Natural killer cell (primary cell): ENCODE results near the gene SBNO2. TPM values are rescaled to one million over a fixed set of nuclear protein-coding genes. Genes with fewer than 3 reads are reported as not detected.
"Not testable (repeated sequence)": the region's sequence is repeated elsewhere in the genome, so short reads cannot be mapped to it uniquely, and the experiment has no call there.

ENCODE experiments used
- ATAC-seq, 3 donors: fragments of 150-1000 bp in 2 of 3; fragments of 200-7000 bp in 1 of 3; cut with Tn5 transposase; 1 replicate in 1 of 3; 2 replicates in 2 of 3; pipeline ENCODE4 v1.10.0; 2021; ENCODE audit warnings: mild to moderate bottlenecking in 2 of 3, moderate library complexity in 2 of 3
- DNase-seq, 2 donors: peaks; one replicate each; pipeline versions ENCODE4 v3.0.0 to v3.0.0-alpha.2; 2013 to 2021; ENCODE audit warnings: mixed read lengths in 1 of 2
- H3K27ac ChIP-seq: one replicate; pipeline ENCODE4 v1.5.1; 2013; ENCODE audit warnings: mild to moderate bottlenecking, low read length
- H3K27me3 ChIP-seq: one replicate; pipeline ENCODE4 v1.6.1; 2013; ENCODE audit warnings: low read length; ENCODE audit not compliant: control insufficient read depth, insufficient read depth
- H3K36me3 ChIP-seq: one replicate; pipeline ENCODE4 v1.6.1; 2013; ENCODE audit warnings: low read length; ENCODE audit not compliant: control insufficient read depth, insufficient read depth
- H3K4me1 ChIP-seq: one replicate; pipeline ENCODE4 v1.6.1; 2013; ENCODE audit warnings: low read length; ENCODE audit not compliant: control insufficient read depth, insufficient read depth
- H3K4me3 ChIP-seq: one replicate; pipeline ENCODE4 v1.5.1; 2013; ENCODE audit warnings: low read length
- H3K9me3 ChIP-seq: one replicate; pipeline ENCODE4 v1.6.1; 2013; ENCODE audit warnings: low read length; ENCODE audit not compliant: control insufficient read depth, insufficient read depth
- H3K27ac Mint-ChIP-seq, 2 donors: one replicate each; pipeline ENCODE4 v1.8.0; 2022; ENCODE audit warnings: mild to moderate bottlenecking in 2 of 2, mixed read lengths in 2 of 2, moderate library complexity in 1 of 2
- H3K27me3 Mint-ChIP-seq, 2 donors: one replicate each; pipeline ENCODE4 v1.8.0; 2022; ENCODE audit warnings: low read depth in 2 of 2, mixed read lengths in 2 of 2
- H3K36me3 Mint-ChIP-seq: one replicate; pipeline ENCODE4 v1.8.0; 2022; ENCODE audit warnings: mixed read lengths
- H3K4me1 Mint-ChIP-seq, 2 donors: one replicate each; pipeline ENCODE4 v1.8.0; 2022; ENCODE audit warnings: mixed read lengths in 2 of 2
- H3K4me3 Mint-ChIP-seq: one replicate; pipeline ENCODE4 v1.8.0; 2022; ENCODE audit warnings: mild to moderate bottlenecking, moderate library complexity, mixed read lengths
- H3K9me3 Mint-ChIP-seq, 2 donors: one replicate each; pipeline ENCODE4 v1.8.0; 2022; ENCODE audit warnings: mixed read lengths in 2 of 2
- WGBS: methylation state at CpG from one replicate; pipeline ENCODE4 v1.1.7; 2013; ENCODE audit warnings: missing lambda C conversion rate; ENCODE audit not compliant: insufficient coverage; 5-methylcytosine and 5-hydroxymethylcytosine counted together
- intact Hi-C: fragments of 100-400 bp; cut with micrococcal nuclease; formaldehyde crosslinking; loops from one replicate; pipeline ENCODE4 v1.14.2; 2022
- total RNA-seq, 4 donors: library from RNA; stranded (reverse); fragments of 120-200 nt in 1 of 4; gene quantifications; one replicate each; pipeline versions ENCODE4 v1.2.3 to v1.2.4, GENCODE V29; 2013 to 2022
- TF ChIP-seq, protein P1 (sequence below): fragments of 200-600 bp; IDR thresholded peaks from one replicate; pipeline ENCODE4 v1.8.0; 2022; ENCODE audit warnings: antibody characterized with exemption

SBNO2 gene
- total RNA-seq, 3 donors from 2014 or later (not counting 1 experiment from before 2014, with no cell fraction given) = 92.0 to 106 (median 94.3) TPM

DNA sequence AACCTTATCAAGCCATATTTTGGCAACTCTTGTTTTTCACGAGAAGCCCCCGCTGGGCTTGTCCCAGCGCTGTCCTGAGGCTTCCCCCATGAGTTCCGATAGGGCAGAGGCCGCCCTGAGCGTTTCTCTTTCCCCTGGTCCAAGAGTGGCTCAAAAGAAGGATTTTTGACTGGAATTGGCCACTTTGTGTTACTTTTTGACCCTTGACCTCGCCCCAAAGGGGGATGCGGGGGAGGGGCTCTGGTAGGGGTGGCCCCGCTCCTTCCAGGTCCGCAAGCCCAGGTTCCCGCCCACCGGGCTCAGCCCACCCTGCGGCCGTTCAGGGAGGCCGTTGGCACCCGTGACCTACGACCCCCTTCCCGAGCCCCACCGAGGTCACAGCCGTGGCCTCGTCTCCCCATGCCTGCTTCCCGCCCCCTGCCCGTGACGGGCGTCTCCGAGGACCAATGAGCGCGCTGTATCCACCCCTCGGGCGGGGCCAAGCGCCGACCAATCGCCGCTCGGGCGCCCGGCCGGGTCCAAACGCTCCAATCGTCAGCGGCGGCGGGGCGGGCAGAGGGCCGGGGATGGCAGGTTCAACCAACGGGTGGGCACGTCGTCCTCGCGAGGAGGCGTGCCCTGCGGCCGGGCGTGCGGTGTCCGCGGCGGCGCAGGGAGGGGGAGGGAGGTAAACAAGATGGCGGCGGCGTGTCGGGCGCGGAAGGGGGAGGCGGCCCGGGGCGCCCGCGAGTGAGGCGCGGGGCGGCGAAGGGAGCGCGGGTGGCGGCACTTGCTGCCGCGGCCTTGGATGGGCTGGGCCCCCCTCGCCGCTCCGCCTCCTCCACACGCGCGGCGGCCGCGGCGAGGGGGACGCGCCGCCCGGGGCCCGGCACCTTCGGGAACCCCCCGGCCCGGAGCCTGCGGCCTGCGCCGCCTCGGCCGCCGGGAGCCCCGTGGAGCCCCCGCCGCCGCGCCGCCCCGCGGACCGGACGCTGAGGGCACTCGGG, 31.3 kb upstream of the SBNO2 start, which contains the start of gene STK11:
STK11 (plus strand) TSS at position 665 of the 986 bp plus-strand sequence. CDS start 1,136 bp downstream, outside the sequence.
- TF ChIP-seq, protein P1, sequence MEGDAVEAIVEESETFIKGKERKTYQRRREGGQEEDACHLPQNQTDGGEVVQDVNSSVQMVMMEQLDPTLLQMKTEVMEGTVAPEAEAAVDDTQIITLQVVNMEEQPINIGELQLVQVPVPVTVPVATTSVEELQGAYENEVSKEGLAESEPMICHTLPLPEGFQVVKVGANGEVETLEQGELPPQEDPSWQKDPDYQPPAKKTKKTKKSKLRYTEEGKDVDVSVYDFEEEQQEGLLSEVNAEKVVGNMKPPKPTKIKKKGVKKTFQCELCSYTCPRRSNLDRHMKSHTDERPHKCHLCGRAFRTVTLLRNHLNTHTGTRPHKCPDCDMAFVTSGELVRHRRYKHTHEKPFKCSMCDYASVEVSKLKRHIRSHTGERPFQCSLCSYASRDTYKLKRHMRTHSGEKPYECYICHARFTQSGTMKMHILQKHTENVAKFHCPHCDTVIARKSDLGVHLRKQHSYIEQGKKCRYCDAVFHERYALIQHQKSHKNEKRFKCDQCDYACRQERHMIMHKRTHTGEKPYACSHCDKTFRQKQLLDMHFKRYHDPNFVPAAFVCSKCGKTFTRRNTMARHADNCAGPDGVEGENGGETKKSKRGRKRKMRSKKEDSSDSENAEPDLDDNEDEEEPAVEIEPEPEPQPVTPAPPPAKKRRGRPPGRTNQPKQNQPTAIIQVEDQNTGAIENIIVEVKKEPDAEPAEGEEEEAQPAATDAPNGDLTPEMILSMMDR = no peak
- intact Hi-C loops = loop anchor here (1.0 kb wide), 1 partner anchor 73 kb away; no protein-coding TSS in a partner anchor
- ATAC-seq (peak; percentile 92 to 98 (median 94)), DNase-seq (peak; percentile 98 to 100)
- no peaks in the 10 kb centered on the region for H3K27me3 Mint-ChIP-seq
- no peaks in the 10 kb centered on the region for H3K27me3 ChIP-seq
- H3K27ac Mint-ChIP-seq = peak within 1 kb of the TSS; percentile 88 to 90
- peak within 1 kb of the TSS; percentile 77 for H3K27ac ChIP-seq
- H3K9me3 Mint-ChIP-seq = no peaks in the 10 kb centered on the region
- no peaks in the 10 kb centered on the region for H3K36me3 Mint-ChIP-seq
- peaks cover 8% of the 10 kb centered on the region for H3K36me3 ChIP-seq
- peaks cover 47% of the 10 kb centered on the region for H3K4me1 ChIP-seq
- 4% methylated on average over 114 of the region's 114 CpGs for WGBS
- H3K4me1 Mint-ChIP-seq = peaks cover 14 to 34% of the 10 kb centered on the region in 2 donors
- H3K9me3 ChIP-seq = no peaks in the 10 kb centered on the region
- peak within 1 kb of the TSS; percentile 96 for H3K4me3 Mint-ChIP-seq
- H3K4me3 ChIP-seq = peak within 1 kb of the TSS; percentile 55

DNA sequence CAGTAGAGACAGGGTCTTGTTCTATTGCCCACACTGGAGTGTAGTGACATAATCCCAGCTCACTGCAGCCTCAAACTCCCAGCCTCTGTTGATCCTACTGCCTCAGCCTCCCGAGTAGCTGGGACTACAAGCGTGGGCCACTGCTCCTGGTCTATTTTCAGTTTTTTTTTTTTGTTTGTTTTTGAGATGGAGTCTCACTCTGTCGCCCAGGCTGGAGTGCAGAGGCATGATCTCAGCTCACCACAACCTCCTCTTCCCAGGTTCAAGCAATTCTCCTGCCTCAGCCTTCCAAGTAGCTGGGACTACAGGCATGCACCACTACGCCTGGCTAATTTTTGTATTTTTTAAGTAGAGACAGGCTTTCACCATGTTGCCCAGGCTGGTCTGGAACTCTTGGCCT, 26.5 kb upstream of the SBNO2 start:
- H3K4me3 Mint-ChIP-seq, ATAC-seq, H3K27ac ChIP-seq, DNase-seq, H3K27me3 Mint-ChIP-seq, H3K27ac Mint-ChIP-seq, H3K4me3 ChIP-seq, H3K27me3 ChIP-seq, intact Hi-C loops, H3K36me3 ChIP-seq, H3K4me1 Mint-ChIP-seq, H3K9me3 Mint-ChIP-seq, H3K36me3 Mint-ChIP-seq, H3K9me3 ChIP-seq: not testable (repeated sequence)
- 93% methylated on average over 3 of the region's 4 CpGs for WGBS
- peaks cover 13% of the 10 kb centered on the region for H3K4me1 ChIP-seq

DNA sequence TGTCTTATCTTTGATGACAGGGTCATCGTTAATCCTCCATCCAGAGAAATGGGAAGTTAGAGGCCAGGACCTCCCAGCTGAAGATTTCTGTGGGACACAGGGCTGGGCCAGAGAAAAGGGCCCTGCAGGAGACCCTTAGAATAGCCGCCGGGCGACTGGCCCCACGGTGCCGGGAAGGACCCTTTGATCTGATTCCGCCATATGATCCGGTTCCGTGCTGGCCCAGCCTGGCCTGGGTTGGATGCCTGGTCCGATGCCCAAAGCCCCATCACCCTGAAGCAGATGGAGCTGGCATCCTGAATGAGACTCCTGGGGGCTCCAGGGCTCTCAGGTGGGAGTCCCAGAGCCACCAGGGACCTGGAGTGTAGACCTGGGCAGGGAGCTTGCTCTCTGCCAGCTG, 25.5 kb upstream of the SBNO2 start:
- Mint-ChIP-seq H3K27ac (no peak overlapping the region), H3K9me3 (no peaks in the 10 kb centered on the region), H3K27me3 (no peaks in the 10 kb centered on the region), H3K4me1 (peaks cover 0 to 7% of the 10 kb centered on the region in 2 donors), H3K4me3 (no peak overlapping the region), H3K36me3 (no peaks in the 10 kb centered on the region)
- no peak overlapping the region for H3K4me3 ChIP-seq
- DNase-seq = no peak
- H3K27me3 ChIP-seq = no peaks in the 10 kb centered on the region
- H3K4me1 ChIP-seq = peaks cover 8% of the 10 kb centered on the region
- H3K27ac ChIP-seq = no peak overlapping the region
- H3K9me3 ChIP-seq = no peaks in the 10 kb centered on the region
- 97% methylated on average over 10 of the region's 10 CpGs for WGBS
- H3K36me3 ChIP-seq = no peaks in the 10 kb centered on the region
- ATAC-seq = no peak
- intact Hi-C loops = no loop called here
- TF ChIP-seq, protein P1 = no peak

DNA sequence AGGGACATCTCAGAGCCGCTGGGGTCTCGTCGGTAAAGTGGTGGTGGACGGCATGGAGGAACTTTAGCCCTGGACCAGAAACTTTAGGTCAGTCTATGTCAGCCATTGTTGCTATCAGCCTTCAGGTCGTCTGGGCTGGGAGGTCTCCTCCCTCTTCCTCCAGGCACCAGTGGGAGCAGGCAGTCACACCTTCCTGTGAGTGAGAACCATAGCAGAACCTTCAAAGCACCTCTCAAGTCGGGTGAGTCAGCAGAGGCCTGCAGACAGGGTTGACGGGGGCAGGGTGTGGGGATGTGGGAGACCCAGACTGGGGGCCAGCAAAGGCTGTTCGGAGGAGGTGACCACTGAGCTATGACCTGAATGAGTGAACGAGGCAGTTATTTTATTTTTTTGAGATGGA, 15.4 kb upstream of the SBNO2 start:
- H3K4me1 Mint-ChIP-seq = peaks cover 12 to 25% of the 10 kb centered on the region in 2 donors
- no peaks in the 10 kb centered on the region for H3K27me3 ChIP-seq
- ATAC-seq (peak; percentile 84 to 94 (median 89)), DNase-seq (peak; percentile 66 to 71)
- H3K27me3 Mint-ChIP-seq = no peaks in the 10 kb centered on the region
- intact Hi-C loops = no loop called here
- WGBS = 50% methylated on average over 9 of the region's 9 CpGs
- TF ChIP-seq, protein P1 = no peak
- H3K27ac ChIP-seq = no peak overlapping the region
- H3K9me3 ChIP-seq = no peaks in the 10 kb centered on the region
- no peaks in the 10 kb centered on the region for H3K36me3 Mint-ChIP-seq
- H3K4me3 Mint-ChIP-seq = peak overlapping the region; percentile 35
- H3K36me3 ChIP-seq = no peaks in the 10 kb centered on the region
- H3K9me3 Mint-ChIP-seq = no peaks in the 10 kb centered on the region
- H3K27ac Mint-ChIP-seq = peak overlapping the region; percentile 66 to 88
- peaks cover 41% of the 10 kb centered on the region for H3K4me1 ChIP-seq
- no peak overlapping the region for H3K4me3 ChIP-seq
